Parathyroid adenoma (tissue), 2 donors: ENCODE results near the gene WBP1L.

Source experiments
- H2AFZ ChIP-seq: fragments of 300-600 bp; sonication (generic); one replicate; pipeline ENCODE4 v1.7.0; 2017; ENCODE audit warnings: antibody characterized with exemption, mild to moderate bottlenecking
- H3K27ac ChIP-seq: fragments of 300-600 bp; sonication (generic); one replicate; pipeline ENCODE4 v1.7.0; 2017
- H3K27me3 ChIP-seq: fragments of 300-600 bp; sonication (generic); one replicate; pipeline ENCODE4 v1.7.0; 2017; ENCODE audit warnings: low read length; ENCODE audit not compliant: control insufficient read depth, insufficient read depth
- H3K36me3 ChIP-seq: fragments of 300-600 bp; sonication (generic); one replicate; pipeline ENCODE4 v1.7.0; 2017; ENCODE audit warnings: low read length; ENCODE audit not compliant: control insufficient read depth, insufficient read depth
- H3K4me1 ChIP-seq: fragments of 300-600 bp; sonication (generic); one replicate; pipeline ENCODE4 v1.7.0; 2017; ENCODE audit warnings: control low read depth
- H3K4me2 ChIP-seq: fragments of 300-600 bp; sonication (generic); one replicate; pipeline ENCODE4 v1.7.0; 2017; ENCODE audit warnings: low read length
- H3K4me3 ChIP-seq: fragments of 300-600 bp; sonication (generic); one replicate; pipeline ENCODE4 v1.7.0; 2017; ENCODE audit warnings: low read depth, low read length
- H3K79me2 ChIP-seq: fragments of 300-600 bp; sonication (generic); one replicate; pipeline ENCODE4 v1.7.0; 2017; ENCODE audit warnings: control low read depth
- H3K9ac ChIP-seq: fragments of 300-600 bp; sonication (generic); one replicate; pipeline ENCODE4 v1.7.0; 2017; ENCODE audit warnings: mild to moderate bottlenecking
- H3K9me3 ChIP-seq: fragments of 300-600 bp; sonication (generic); one replicate; pipeline ENCODE4 v1.7.0; 2017; ENCODE audit warnings: low read length; ENCODE audit not compliant: control insufficient read depth
- CTCF ChIP-seq: fragments of 300-600 bp; sonication (generic); IDR thresholded peaks from one replicate; pipeline ENCODE4 v1.7.0; 2017; ENCODE audit warnings: antibody characterized with exemption, mild to moderate bottlenecking
- donor health status: primary hyperparathyroidism.

WBP1L gene

GRCh38 chr10:102712089-102712488 is 31.7 kb upstream of the WBP1L start:
- Histone ChIP-seq H3K4me1 (peaks cover 24% of the 10 kb centered on the region), H3K27ac (no peak overlapping the region), H3K9ac (no peak overlapping the region)

GRCh38 chr10:102712843-102713538 is 30.8 kb upstream of the WBP1L start:
- Histone ChIP-seq H3K4me3 (peak overlapping the region; percentile 98), H3K4me2 (peak overlapping the region; percentile 60), H3K4me1 (peaks cover 32% of the 10 kb centered on the region), H3K79me2 (peaks cover 33% of the 10 kb centered on the region), H3K9me3 (no peaks in the 10 kb centered on the region), H3K27ac (peak overlapping the region; percentile 99), H3K27me3 (no peaks in the 10 kb centered on the region), H2AFZ (peak overlapping the region; percentile 90), H3K9ac (no peak overlapping the region), H3K36me3 (no peaks in the 10 kb centered on the region)
- no peak for TF ChIP-seq CTCF

More at GRCh38 chr10:102712089-102712488, 31.7 kb upstream of the WBP1L start:
- Histone ChIP-seq H3K4me3 (no peak overlapping the region), H3K79me2 (peaks cover 38% of the 10 kb centered on the region), H2AFZ (no peak overlapping the region), H3K4me2 (no peak overlapping the region), H3K27me3 (no peaks in the 10 kb centered on the region), H3K36me3 (no peaks in the 10 kb centered on the region), H3K9me3 (no peaks in the 10 kb centered on the region)
- no peak for TF ChIP-seq CTCF

GRCh38 chr10:102713539-102713813 is 30.3 kb upstream of the WBP1L start:
- Histone ChIP-seq H3K9me3 (no peaks in the 10 kb centered on the region), H3K36me3 (no peaks in the 10 kb centered on the region), H3K4me2 (peak overlapping the region; percentile 60), H3K27ac (peak overlapping the region; percentile 99), H3K4me3 (peak overlapping the region; percentile 98), H3K79me2 (peaks cover 28% of the 10 kb centered on the region), H3K9ac (peak overlapping the region; percentile 96), H3K4me1 (peaks cover 37% of the 10 kb centered on the region), H3K27me3 (no peaks in the 10 kb centered on the region), H2AFZ (peak overlapping the region; percentile 90)
- TF ChIP-seq CTCF, result no peak

DNA sequence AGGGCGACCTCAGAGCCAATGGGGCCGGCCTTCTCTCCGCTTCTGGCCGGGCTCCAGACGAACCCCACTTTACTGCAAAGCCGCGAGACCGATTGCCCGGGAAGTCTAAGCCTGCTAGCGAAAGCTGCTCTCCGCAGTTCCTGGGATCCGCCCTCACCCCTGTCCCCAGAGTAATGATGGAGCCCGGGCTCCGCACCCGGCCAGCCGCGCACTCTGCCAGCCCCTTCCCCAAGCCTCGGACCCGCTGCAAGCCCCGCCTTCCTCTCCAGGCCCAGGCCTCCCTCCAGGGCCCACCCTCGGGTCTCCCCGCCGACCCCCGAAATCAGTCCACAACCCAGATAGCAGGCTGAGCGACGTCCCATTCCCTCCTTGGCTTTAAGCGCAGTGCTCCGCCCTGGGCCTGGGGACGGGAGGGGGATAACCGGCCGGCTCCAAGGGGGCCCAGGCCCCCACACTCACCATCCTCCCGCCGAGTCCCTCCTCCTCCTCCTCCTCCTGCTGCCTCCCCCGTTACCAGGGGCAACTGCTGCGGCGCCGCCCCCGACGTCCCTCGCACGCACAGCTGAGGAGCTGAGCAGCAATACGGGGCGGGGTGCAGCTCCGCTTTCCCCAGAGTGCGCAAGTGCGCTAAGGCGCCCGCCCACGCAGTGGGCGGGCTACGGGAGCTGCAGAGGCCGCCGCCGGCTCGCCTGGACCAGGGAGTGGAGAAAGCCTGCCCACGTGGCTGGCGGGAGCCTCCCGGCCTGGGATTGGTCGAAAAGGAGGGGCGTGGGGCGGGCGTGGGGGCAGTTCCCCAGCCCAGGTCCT is 29.7 kb upstream of the WBP1L start, which contains the start of gene ARL3:
TSS of gene ARL3 (minus strand) at position 584 of the 807 bp plus-strand sequence. CDS start at position 462, 122 bp downstream.
- H3K4me2 ChIP-seq, result peak within 1 kb of the TSS; percentile 97
- no peaks in the 10 kb centered on the region for H3K27me3 ChIP-seq
- no peaks in the 10 kb centered on the region for H3K9me3 ChIP-seq
- H3K79me2 ChIP-seq, result peaks cover 25% of the 10 kb centered on the region
- peaks cover 42% of the 10 kb centered on the region for H3K4me1 ChIP-seq
- H2AFZ ChIP-seq, result peak within 1 kb of the TSS; percentile 90
- H3K4me3 ChIP-seq, result peak within 1 kb of the TSS; percentile 98
- peak within 1 kb of the TSS; percentile 99 for H3K27ac ChIP-seq
- TF ChIP-seq CTCF, result peak; percentile 44
- H3K36me3 ChIP-seq, result no peaks in the 10 kb centered on the region
- H3K9ac ChIP-seq, result peak within 1 kb of the TSS; percentile 96
